HL-60 (cell line): ENCODE measurements around the gene VWA7.
"Not testable (repeated sequence)": the region's sequence is repeated elsewhere in the genome, so short reads cannot be mapped to it uniquely, and the experiment has no call there.

Experiments used
- DNase-seq, 2 experiments: peaks; one replicate each; pipeline ENCODE4 v3.0.0-alpha.2; 2010 to 2020; ENCODE audit warnings: low read depth in 1 of 2, low spot score in 1 of 2
- H3K27ac ChIP-seq: fragments of 250-450 bp; sonication (Bioruptor Pico); replicated peaks from 2 replicates; pipeline ENCODE4 v1.5.1; 2020; ENCODE audit warnings: mild to moderate bottlenecking, moderate library complexity
- H3K27me3 ChIP-seq: fragments of 250-450 bp; sonication (Bioruptor Pico); 2 replicates; pipeline ENCODE4 v1.5.1; 2021; ENCODE audit warnings: mild to moderate bottlenecking, moderate library complexity; ENCODE audit not compliant: insufficient read depth, poor library complexity, severe bottlenecking
- H3K4me3 ChIP-seq: replicated peaks from 2 replicates; pipeline ENCODE4 v1.5.1; 2011; ENCODE audit warnings: mild to moderate bottlenecking, control low read depth, low read length; ENCODE audit not compliant: insufficient read depth
- GABPA ChIP-seq: IDR thresholded peaks from 2 replicates; pipeline ENCODE4 v1.6.1; 2012; ENCODE audit warnings: low read depth
- POLR2AphosphoS5 ChIP-seq: IDR thresholded peaks from 2 replicates; pipeline ENCODE4 v1.6.1; 2012; ENCODE audit warnings: low read depth
- SPI1 ChIP-seq: IDR thresholded peaks from 2 replicates; pipeline ENCODE4 v1.6.1; 2012; ENCODE audit warnings: low read depth, mild to moderate bottlenecking, borderline replicate concordance
- TF ChIP-seq, protein P1 (sequence below): IDR thresholded peaks from one replicate; pipeline ENCODE4 v1.5.1; 2011; ENCODE audit warnings: low read length, control low read depth, inconsistent platforms; ENCODE audit not compliant: insufficient read depth
- TF ChIP-seq, protein P2 (sequence below): IDR thresholded peaks from 2 replicates; pipeline ENCODE4 v1.6.1; 2012; ENCODE audit warnings: low read depth; ENCODE audit not compliant: insufficient replicate concordance

The VWA7 gene

DNA sequence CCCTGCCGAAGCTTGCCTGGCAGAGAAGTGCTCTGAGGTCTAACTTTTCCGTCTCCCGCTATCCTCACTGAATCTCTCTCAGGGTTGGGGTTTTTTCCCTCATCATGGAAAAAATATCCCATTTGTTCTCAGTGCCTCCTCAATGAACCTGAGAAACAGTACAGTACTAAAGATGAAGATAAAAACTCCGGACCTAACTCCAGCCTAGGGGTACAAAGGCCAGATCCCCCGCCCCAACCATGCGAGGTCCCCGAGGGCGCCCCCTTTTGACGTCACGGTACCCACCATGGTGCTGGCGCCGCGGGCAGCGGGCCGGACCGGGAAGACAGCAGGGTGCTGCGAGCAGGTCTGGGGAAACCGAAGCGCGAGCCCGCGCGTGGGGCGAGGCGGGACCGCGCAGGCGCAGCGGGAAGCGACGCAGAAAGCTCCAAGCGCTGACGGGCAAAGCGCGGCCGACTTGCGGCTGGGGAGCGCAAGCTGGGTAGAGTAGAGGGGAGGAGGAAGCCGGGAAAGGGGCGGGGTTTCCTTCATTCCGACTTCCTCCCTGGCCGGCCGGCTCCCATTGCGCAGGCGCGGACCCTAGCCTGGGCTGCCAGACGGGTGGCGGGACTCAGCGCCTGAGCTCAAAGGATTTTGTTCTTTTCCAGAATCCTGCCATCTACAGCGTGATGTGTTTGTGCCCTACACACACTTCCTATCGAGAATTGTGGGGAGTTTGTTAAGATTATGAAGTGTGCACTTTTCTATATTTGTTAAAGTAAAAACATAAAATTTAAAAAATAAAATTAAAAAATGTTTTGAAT is 29.5 kb upstream of the VWA7 start, which contains the start of gene LSM2:
LSM2 (minus strand) TSS at position 497 of the 803 bp plus-strand sequence; CDS start at position 288, 209 bp downstream.
- H3K4me3 ChIP-seq: peak within 1 kb of the TSS; percentile 75
- DNase-seq: peak; percentile 96
- H3K27ac ChIP-seq: peak within 1 kb of the TSS; percentile 81
- no peaks in the 10 kb centered on the region for H3K27me3 ChIP-seq
- TF ChIP-seq SPI1 (peak; percentile 97), GABPA (no peak), POLR2AphosphoS5 (peak; percentile 80)

DNA sequence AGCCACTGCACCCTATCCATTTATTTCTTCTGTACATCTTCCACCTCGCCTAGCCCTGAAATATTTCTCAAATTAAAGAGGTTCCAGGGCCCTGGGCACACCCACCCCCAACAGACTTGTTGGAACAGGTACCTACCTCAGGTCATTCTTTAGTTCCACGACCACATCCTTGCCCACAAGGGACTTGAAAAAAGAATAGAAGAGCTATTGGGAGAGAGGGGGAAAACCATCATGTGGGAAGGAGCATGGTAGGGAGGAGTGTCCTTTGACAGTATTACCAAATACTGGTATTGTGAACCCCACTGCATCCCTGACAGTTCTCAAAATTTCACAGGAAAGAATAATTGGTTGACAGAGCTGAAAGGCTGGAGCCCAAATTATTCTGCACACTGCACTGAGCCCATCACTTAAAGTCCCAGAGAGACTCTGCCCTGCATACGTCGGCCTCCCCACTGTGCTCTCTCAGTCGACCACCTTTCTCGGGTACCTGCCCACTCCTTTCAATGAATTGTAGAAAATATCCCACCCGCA is 28.9 kb upstream of the VWA7 start:
- no peak for DNase-seq
- peak overlapping the region; percentile 75 for H3K4me3 ChIP-seq
- H3K27ac ChIP-seq: peak overlapping the region; percentile 81
- TF ChIP-seq, protein P1, sequence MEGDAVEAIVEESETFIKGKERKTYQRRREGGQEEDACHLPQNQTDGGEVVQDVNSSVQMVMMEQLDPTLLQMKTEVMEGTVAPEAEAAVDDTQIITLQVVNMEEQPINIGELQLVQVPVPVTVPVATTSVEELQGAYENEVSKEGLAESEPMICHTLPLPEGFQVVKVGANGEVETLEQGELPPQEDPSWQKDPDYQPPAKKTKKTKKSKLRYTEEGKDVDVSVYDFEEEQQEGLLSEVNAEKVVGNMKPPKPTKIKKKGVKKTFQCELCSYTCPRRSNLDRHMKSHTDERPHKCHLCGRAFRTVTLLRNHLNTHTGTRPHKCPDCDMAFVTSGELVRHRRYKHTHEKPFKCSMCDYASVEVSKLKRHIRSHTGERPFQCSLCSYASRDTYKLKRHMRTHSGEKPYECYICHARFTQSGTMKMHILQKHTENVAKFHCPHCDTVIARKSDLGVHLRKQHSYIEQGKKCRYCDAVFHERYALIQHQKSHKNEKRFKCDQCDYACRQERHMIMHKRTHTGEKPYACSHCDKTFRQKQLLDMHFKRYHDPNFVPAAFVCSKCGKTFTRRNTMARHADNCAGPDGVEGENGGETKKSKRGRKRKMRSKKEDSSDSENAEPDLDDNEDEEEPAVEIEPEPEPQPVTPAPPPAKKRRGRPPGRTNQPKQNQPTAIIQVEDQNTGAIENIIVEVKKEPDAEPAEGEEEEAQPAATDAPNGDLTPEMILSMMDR: no peak
- no peak for TF ChIP-seq GABPA
- no peak for TF ChIP-seq SPI1
- TF ChIP-seq POLR2AphosphoS5: no peak
- TF ChIP-seq, protein P2, sequence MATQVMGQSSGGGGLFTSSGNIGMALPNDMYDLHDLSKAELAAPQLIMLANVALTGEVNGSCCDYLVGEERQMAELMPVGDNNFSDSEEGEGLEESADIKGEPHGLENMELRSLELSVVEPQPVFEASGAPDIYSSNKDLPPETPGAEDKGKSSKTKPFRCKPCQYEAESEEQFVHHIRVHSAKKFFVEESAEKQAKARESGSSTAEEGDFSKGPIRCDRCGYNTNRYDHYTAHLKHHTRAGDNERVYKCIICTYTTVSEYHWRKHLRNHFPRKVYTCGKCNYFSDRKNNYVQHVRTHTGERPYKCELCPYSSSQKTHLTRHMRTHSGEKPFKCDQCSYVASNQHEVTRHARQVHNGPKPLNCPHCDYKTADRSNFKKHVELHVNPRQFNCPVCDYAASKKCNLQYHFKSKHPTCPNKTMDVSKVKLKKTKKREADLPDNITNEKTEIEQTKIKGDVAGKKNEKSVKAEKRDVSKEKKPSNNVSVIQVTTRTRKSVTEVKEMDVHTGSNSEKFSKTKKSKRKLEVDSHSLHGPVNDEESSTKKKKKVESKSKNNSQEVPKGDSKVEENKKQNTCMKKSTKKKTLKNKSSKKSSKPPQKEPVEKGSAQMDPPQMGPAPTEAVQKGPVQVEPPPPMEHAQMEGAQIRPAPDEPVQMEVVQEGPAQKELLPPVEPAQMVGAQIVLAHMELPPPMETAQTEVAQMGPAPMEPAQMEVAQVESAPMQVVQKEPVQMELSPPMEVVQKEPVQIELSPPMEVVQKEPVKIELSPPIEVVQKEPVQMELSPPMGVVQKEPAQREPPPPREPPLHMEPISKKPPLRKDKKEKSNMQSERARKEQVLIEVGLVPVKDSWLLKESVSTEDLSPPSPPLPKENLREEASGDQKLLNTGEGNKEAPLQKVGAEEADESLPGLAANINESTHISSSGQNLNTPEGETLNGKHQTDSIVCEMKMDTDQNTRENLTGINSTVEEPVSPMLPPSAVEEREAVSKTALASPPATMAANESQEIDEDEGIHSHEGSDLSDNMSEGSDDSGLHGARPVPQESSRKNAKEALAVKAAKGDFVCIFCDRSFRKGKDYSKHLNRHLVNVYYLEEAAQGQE: no peak
- no peaks in the 10 kb centered on the region for H3K27me3 ChIP-seq

DNA sequence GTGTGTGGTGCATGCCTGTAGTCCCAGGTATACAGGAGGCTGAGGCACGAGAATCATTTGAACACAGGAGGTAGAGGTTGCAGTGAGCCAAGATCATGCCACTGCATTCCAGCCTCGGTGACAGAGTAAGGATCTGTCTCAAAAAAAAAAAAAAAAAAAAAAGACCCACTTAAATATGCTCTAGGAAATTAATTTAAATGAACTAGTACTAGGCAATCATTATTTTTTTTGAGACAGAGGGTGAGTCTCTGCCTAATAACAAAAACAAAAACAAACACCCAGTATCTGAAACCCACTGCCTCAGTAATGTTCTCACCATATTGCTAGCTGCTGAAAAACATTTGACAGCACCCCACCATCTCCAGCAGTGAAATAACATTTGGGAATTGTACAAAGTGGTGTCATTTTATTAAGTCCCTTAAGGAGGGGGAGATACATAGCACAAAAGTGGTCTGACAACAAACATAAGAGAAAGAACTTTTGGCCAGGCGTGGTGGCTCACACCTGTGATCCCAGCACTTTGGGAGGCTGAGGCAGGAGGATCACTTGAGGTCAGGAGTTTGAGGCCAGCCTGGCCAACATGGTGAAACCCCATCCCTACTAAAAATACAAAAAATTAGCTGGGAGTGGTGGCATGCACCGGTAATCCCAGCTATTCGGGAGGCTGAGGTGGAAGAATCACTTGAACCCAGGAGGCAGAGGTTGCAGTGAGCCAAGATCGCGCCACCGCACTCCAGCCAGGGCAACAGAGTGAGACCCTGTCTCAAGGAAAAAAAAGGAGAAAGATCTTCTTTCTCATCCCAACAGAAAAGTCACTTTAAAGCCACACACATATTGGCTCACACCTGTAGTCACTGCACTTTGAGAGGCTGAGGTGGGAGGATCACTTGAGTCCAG is 24.2 kb upstream of the VWA7 start:
- H3K27ac ChIP-seq, H3K27me3 ChIP-seq, H3K4me3 ChIP-seq, DNase-seq: not testable (repeated sequence)

DNA sequence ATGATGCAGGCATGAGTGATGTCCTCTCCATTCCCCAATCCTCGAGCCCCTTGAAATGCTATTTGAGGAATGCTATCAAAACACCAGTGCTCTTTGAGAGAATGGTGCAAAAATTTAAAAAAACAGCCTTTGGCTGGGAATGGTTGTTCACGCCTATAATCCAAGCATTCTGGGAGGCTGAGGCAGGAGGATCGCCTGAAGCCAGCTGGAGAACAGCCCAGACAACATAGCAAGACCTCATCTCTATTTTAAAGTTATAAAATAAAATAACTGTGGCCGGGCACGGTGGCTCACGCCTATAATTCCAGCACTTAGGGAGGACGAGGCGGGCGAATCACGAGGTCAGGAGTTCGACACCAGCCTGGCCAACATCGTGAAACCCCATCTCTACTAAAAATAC is 22.7 kb upstream of the VWA7 start:
- Histone ChIP-seq H3K27me3 (no peaks in the 10 kb centered on the region), H3K27ac (no peak overlapping the region), H3K4me3 (no peak overlapping the region)
- DNase-seq: no peak
- no peak for TF ChIP-seq SPI1
- TF ChIP-seq, protein P1: no peak
- TF ChIP-seq POLR2AphosphoS5: no peak
- TF ChIP-seq GABPA: no peak
- TF ChIP-seq, protein P2: no peak
